ENCODE data around the gene METAP2.

- TF ChIP-seq CTCF (IDR thresholded peaks at IDR 0.05) (no peak), ZFX (IDR thresholded peaks at IDR 0.05; ENCODE audit: borderline replicate concordance) (no peak)
These were observed 38.0 kb downstream of the METAP2 start for GRCh38 chr12:95511977-95512376.

Data from 22Rv1 (cell line).